Endometrium (tissue), 2 donors: ENCODE data around the gene NPC2.

Experiments used
- FAIRE-seq: peaks from 2 replicates; lab custom pipeline; 2012; peaks lifted over from hg19 to GRCh38; lab: Jason Lieb, UNC
- donor health status: control.
- donor health status: control.

Gene NPC2

GRCh38 chr14:74503291-74503937, 10.3 kb upstream of the NPC2 start:
- no peak for FAIRE-seq

- FAIRE-seq = no peak
These were observed 9.3 kb upstream of the NPC2 start for GRCh38 chr14:74502236-74503019.

GRCh38 chr14:74501691-74502090, 8.6 kb upstream of the NPC2 start:
- FAIRE-seq = no peak

- FAIRE-seq = no peak
These were observed 8.1 kb upstream of the NPC2 start for GRCh38 chr14:74501135-74501614.

GRCh38 chr14:74500417-74501134, 7.5 kb upstream of the NPC2 start:
- no peak for FAIRE-seq

GRCh38 chr14:74495356-74495755, 2.3 kb upstream of the NPC2 start:
- FAIRE-seq = no peak

- peak; percentile 89 for FAIRE-seq
These were observed 497 bp upstream of the NPC2 start, which contains the start of gene ISCA2 for GRCh38 chr14:74493343-74494261. TSS of gene ISCA2 (plus strand) at chr14:74493765. CDS start at chr14:74493775, 10 bp downstream.

GRCh38 chr14:74491956-74492775, 939 bp downstream of the NPC2 start:
- FAIRE-seq = peak; percentile 57

- FAIRE-seq = no peak
These were observed 2.6 kb downstream of the NPC2 start for GRCh38 chr14:74490486-74490885.

- no peak for FAIRE-seq
These were observed 4.2 kb downstream of the NPC2 start for GRCh38 chr14:74488786-74489397.

- no peak for FAIRE-seq
These were observed 6.9 kb downstream of the NPC2 start for GRCh38 chr14:74486164-74486563.

GRCh38 chr14:74483321-74483720, 9.8 kb downstream of the NPC2 start:
- FAIRE-seq = no peak

- no peak for FAIRE-seq
These were observed 10.5 kb downstream of the NPC2 start for GRCh38 chr14:74482571-74482970.

GRCh38 chr14:74480046-74480445, 13.1 kb downstream of the NPC2 start:
- FAIRE-seq = no peak

GRCh38 chr14:74478996-74479635, 14.0 kb downstream of the NPC2 start:
- no peak for FAIRE-seq

- FAIRE-seq = no peak
These were observed 16.5 kb downstream of the NPC2 start for GRCh38 chr14:74476607-74477006.

- no peak for FAIRE-seq
These were observed 17.0 kb downstream of the NPC2 start for GRCh38 chr14:74476107-74476506.

GRCh38 chr14:74475678-74476077, 17.4 kb downstream of the NPC2 start:
- no peak for FAIRE-seq

- no peak for FAIRE-seq
These were observed 18.7 kb downstream of the NPC2 start for GRCh38 chr14:74474376-74474775.

GRCh38 chr14:74472601-74473000, 20.5 kb downstream of the NPC2 start:
- no peak for FAIRE-seq
